Heart left ventricle (tissue), 13 donors: ENCODE measurements around the gene ABCC1.

Experiments used
- CTCF ChIP-seq, 12 donors: fragments of 200-600 bp; sonication (generic) in 4 of 12; IDR thresholded peaks; one replicate each; pipeline versions ENCODE4 v1.5.0 to v1.8.0; 2018 to 2022; ENCODE audit warnings: antibody characterized with exemption in 12 of 12, mild to moderate bottlenecking in 5 of 12
- POLR2A ChIP-seq, 2 donors: fragments of 450-650 bp; IDR thresholded peaks; one replicate each; pipeline ENCODE4 v1.6.1; 2017; ENCODE audit warnings: antibody characterized with exemption in 2 of 2, mild to moderate bottlenecking in 2 of 2, moderate library complexity in 2 of 2
- donor health status: ischemic (EF 13 %, LVEDD 7.1; RV severe dilation, severe dysfunction).
- donor health status: DM: no; HTN: yes; CAD: no.
- donor health status: DM: no; HTN: no; CAD: no.
- donor health status: ischemic (EF 25% LVEDD 6.9; RV normal size, moderate dysfunction).
- donor health status: ischemic (EF 25% LVEDD 5.7; RV mildly dilated, moderate dysfunction).
- donor health status: ischemic (EF 35%, LVEDD 5.7; RV mildly dilated, moderate dysfunction).
- donor health status: nonischemic (EF 11% LVEDD 7.7; RV severe dilation, severe dysfunction).
- donor health status: DM: yes; HTN: yes; CAD: no.
- donor health status: PGD.
- donor health status: ischemic (EF 29% LVEDD 5.4; RV normal size, mild dysfunction).
- donor health status: nonischemic (EF 23%, LVEDD 6.1; RV moderate dilation, normal function).

DNA sequence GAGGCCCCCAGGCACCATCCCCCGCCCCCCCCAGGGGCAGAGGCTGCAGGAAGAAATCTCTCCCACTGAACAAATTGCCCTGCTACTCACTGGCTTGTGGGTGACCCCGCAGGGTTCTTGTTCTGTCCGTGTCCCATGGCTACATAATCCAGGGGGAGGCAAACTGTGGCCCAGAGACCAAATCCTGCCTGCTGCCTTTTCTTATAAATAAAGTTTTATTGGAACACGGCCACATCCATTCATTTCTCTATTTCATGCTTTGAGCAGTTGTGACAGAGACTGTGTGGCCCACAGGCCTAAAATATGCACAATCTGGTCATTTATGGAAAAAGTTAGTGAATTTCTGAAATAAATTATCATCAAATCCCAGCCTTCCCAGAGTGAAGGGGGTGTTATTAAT, 235.7 kb downstream of the ABCC1 start:
- TF ChIP-seq CTCF (IDR thresholded peaks at IDR 0.05): no peak
- TF ChIP-seq POLR2A (IDR thresholded peaks at IDR 0.05): no peak
